ENCODE data around the gene UHMK1.

UHMK1 gene

DNA sequence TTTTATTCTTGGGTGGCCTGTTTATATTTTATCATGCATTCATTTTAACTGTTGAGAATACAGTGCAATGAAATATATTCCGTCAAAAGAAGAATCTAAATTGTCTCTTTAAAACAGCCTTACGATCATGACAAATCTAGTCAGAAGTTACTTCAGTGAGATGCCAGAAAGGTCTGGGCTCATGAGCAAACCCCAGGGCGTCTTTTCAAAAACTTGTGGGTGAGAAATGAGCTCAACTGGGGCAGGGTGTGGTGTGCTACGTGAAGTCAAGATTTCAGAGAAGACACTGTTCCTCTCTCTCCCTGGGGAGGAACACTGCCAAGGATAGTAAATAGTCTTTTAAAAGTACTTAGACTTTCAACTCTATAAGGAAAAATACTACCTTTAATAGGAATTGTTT lies 50.6 kb downstream of the UHMK1 start:
- H3K36me3 Mint-ChIP-seq (ENCODE audit: low read depth), result peaks cover 4% of the 10 kb centered on the region
- H3K9me3 Mint-ChIP-seq, result peaks cover 3% of the 10 kb centered on the region
- no peak overlapping the region for H3K4me3 Mint-ChIP-seq
- H3K27ac Mint-ChIP-seq, result no peak overlapping the region
- H3K4me1 Mint-ChIP-seq (ENCODE audit: low read depth), result no peaks in the 10 kb centered on the region
- H3K27me3 Mint-ChIP-seq, result no peaks in the 10 kb centered on the region

- Mint-ChIP-seq H3K4me3 (no peak overlapping the region), H3K27ac (no peak overlapping the region), H3K9me3 (no peaks in the 10 kb centered on the region), H3K27me3 (no peaks in the 10 kb centered on the region), H3K36me3 (ENCODE audit: low read depth) (peaks cover 4% of the 10 kb centered on the region), H3K4me1 (ENCODE audit: low read depth) (no peaks in the 10 kb centered on the region)
Measured at GRCh38 chr1:162549001-162549400, 51.4 kb downstream of the UHMK1 start.

DNA sequence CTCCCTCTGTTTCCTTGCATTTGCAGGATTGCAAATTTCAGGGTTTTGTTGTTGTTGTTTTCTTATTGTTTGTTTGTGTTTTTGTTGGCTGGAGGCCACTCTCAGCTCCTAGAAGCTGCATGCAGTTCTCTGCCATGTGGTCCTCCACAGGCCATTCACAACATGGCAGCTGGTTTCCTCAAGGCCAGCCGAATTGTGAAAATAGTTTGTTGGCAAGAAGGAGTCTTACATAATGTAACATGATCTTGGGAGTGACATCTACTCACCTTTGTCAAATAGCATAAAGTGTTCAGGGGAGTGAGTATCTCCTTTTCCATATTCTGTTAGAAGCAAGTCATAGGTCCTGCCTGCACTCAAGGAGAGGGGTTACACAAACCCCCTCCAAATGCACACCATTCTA lies 53.3 kb downstream of the UHMK1 start:
- Mint-ChIP-seq H3K4me1 (ENCODE audit: low read depth) (no peaks in the 10 kb centered on the region), H3K36me3 (ENCODE audit: low read depth) (no peaks in the 10 kb centered on the region)

DNA sequence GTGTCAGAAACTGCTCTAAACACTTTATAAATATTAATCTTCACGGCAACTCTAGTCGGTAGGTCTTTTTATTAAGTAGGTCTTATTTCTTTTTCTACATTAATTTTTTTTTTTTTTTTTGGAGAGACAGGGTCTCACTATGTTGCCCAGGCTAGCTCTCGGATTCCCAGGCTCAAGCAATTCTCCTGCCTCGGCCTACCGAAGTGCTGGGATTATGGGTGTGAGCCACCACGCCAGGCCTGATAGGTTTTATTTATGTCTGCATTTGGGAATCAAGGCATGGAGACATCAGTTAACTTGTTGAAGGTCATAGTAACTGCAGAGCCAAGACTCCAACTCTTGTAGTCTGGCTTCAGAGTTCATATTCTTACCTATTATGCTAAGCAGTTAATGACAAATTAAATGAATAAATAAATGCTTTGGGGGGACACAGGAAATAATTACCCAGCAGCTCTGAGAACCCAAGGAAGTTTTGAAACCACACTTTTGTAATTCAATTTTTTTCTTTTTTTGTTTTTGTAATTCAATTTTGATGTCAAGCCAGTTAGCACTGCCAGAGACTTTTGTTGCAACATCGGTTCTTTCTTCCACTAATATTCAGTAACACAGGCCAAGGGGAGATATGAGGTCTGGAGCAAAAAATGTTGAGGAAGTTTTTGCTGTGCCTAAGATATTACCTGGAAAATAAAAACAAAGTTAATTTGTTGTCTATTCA lies 54.5 kb downstream of the UHMK1 start:
- H3K27me3 Mint-ChIP-seq, result no peaks in the 10 kb centered on the region
- H3K9me3 Mint-ChIP-seq, result no peaks in the 10 kb centered on the region
- H3K27ac Mint-ChIP-seq, result no peak overlapping the region
- no peaks in the 10 kb centered on the region for H3K4me1 Mint-ChIP-seq (ENCODE audit: low read depth)
- no peak overlapping the region for H3K4me3 Mint-ChIP-seq
- H3K36me3 Mint-ChIP-seq (ENCODE audit: low read depth), result no peaks in the 10 kb centered on the region

More for the DNA sequence above, 53.3 kb downstream of the UHMK1 start:
- Mint-ChIP-seq H3K9me3 (no peaks in the 10 kb centered on the region), H3K4me3 (no peak overlapping the region), H3K27me3 (no peaks in the 10 kb centered on the region), H3K27ac (no peak overlapping the region)

- Mint-ChIP-seq H3K36me3 (ENCODE audit: low read depth) (no peaks in the 10 kb centered on the region), H3K4me1 (ENCODE audit: low read depth) (no peaks in the 10 kb centered on the region), H3K27me3 (no peaks in the 10 kb centered on the region), H3K9me3 (no peaks in the 10 kb centered on the region), H3K27ac (no peak overlapping the region), H3K4me3 (no peak overlapping the region)
Measured at GRCh38 chr1:162552684-162553252, 55.1 kb downstream of the UHMK1 start.

DNA sequence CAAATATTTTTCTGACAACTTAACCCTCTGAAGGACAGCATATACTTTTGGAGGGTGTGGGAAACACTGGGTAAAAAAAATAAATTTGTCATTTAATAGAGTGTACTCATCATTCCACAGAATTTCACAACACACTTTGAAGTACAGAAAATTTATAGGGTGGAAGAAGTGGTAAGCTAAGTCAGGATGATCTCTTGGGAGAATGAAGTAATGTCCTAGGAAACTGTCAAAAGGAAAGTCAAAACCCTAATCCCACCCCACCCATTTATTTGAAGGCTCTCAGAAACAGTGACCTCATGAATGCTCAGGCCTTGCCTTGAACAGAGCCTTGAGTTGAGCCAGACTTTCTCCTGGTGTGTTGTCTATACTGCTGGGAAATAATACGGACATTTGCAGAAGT lies 56.6 kb downstream of the UHMK1 start:
- Mint-ChIP-seq H3K4me3 (no peak overlapping the region), H3K9me3 (no peaks in the 10 kb centered on the region), H3K4me1 (ENCODE audit: low read depth) (no peaks in the 10 kb centered on the region), H3K36me3 (ENCODE audit: low read depth) (no peaks in the 10 kb centered on the region), H3K27ac (no peak overlapping the region), H3K27me3 (no peaks in the 10 kb centered on the region)

GRCh38 chr1:162557536-162557935 lies 59.9 kb downstream of the UHMK1 start:
- H3K27ac Mint-ChIP-seq, result no peak overlapping the region
- H3K36me3 Mint-ChIP-seq (ENCODE audit: low read depth), result no peaks in the 10 kb centered on the region
- peaks cover 17% of the 10 kb centered on the region for H3K4me1 Mint-ChIP-seq (ENCODE audit: low read depth)
- no peaks in the 10 kb centered on the region for H3K27me3 Mint-ChIP-seq
- H3K4me3 Mint-ChIP-seq, result no peak overlapping the region
- H3K9me3 Mint-ChIP-seq, result no peaks in the 10 kb centered on the region

DNA sequence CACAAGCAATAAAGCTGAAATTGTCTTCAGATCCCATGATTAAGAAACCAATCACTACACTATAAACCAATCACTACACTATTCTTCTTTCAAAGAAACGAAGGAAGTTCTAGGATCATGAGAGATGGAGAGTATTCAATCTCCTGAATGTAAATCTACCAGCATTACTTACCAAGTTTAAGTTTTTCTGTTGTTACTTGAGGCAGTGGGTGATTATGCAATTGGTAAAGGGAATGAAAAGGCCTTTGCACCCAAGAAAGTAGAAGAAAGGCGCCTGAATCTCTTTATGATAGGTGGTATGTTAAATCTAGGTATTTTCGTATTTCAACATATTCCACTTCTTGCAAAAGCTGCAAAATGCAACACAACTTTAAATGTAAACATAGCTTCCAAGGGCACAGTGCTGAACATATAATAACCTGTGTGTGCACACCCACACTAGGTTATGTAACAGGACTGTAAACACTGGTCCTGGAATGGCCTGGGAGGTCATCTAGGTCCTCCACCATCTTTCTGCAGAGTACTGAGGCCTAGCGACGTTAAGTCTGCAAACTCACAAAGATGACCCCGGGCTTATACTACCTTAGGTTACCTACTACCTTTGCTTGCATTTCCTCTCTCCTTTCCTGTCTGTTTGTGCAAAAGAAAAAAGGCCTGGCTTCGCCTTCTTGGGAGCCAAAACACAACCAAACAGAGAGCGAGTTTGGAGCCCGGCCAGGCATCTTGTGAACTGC lies 62.9 kb downstream of the UHMK1 start:
- Mint-ChIP-seq H3K4me3 (peak overlapping the region; percentile 92), H3K36me3 (ENCODE audit: low read depth) (no peaks in the 10 kb centered on the region), H3K27ac (peak overlapping the region; percentile 94), H3K4me1 (ENCODE audit: low read depth) (peaks cover 47% of the 10 kb centered on the region), H3K27me3 (no peaks in the 10 kb centered on the region), H3K9me3 (no peaks in the 10 kb centered on the region)

GRCh38 chr1:162561037-162561615 lies 63.5 kb downstream of the UHMK1 start:
- Mint-ChIP-seq H3K4me3 (peak overlapping the region; percentile 94), H3K36me3 (ENCODE audit: low read depth) (peaks cover 3% of the 10 kb centered on the region), H3K27ac (peak overlapping the region; percentile 94), H3K27me3 (no peaks in the 10 kb centered on the region), H3K4me1 (ENCODE audit: low read depth) (peaks cover 53% of the 10 kb centered on the region), H3K9me3 (no peaks in the 10 kb centered on the region)

- H3K9me3 Mint-ChIP-seq, result no peaks in the 10 kb centered on the region
- H3K27me3 Mint-ChIP-seq, result no peaks in the 10 kb centered on the region
- peaks cover 55% of the 10 kb centered on the region for H3K4me1 Mint-ChIP-seq (ENCODE audit: low read depth)
- peaks cover 9% of the 10 kb centered on the region for H3K36me3 Mint-ChIP-seq (ENCODE audit: low read depth)
- H3K4me3 Mint-ChIP-seq, result peak within 1 kb of the TSS; percentile 94
- H3K27ac Mint-ChIP-seq, result peak within 1 kb of the TSS; percentile 94
Measured at GRCh38 chr1:162561616-162562469, 64.2 kb downstream of the UHMK1 start, which contains the start of gene UAP1. Gene UAP1, plus strand, starts transcription at chr1:162561722. Its CDS starts 4,347 bp downstream, at chr1:162566069.

DNA sequence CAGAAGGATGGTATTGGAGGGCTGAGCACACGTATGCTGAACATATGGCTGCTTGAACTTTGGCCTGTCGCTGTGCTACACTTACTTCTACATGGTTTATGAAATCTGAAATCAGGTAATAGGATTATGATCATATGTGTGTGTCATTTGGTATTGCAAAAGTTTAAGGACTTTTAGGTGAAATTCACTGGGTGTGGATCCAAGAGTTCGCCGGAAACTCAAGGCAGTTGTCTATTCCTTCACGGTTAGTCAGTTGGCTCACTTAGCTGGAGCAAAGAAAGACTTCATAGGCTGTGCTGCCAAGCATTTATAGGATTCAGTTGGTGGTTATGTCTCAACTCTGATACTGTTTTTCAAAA lies 64.8 kb downstream of the UHMK1 start:
- Mint-ChIP-seq H3K27me3 (no peaks in the 10 kb centered on the region), H3K9me3 (no peaks in the 10 kb centered on the region), H3K27ac (peak overlapping the region; percentile 90), H3K4me3 (peak overlapping the region; percentile 94), H3K4me1 (ENCODE audit: low read depth) (peaks cover 55% of the 10 kb centered on the region), H3K36me3 (ENCODE audit: low read depth) (peaks cover 15% of the 10 kb centered on the region)

DNA sequence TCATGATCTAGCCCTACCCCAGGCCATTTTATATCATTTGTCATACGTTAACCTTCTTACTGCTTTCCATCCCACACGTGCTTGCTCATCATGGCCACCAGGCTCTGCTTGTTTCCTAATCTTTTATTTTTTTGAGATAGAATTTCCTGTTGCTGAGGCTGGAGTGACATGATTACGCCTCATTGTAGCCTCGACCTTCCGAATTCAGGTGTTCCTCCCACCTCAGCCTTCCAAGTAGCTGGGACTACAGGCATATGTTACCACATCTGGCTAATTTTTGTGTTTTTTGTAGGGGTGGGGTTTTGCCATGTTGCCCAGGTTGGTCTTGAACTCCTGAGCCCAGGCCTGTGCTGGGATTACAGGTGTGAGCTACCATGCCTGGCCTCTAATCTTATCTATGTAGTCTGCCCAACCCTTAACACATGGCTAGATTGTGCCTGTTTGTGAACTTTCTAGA lies 67.2 kb downstream of the UHMK1 start:
- Mint-ChIP-seq H3K36me3 (ENCODE audit: low read depth) (peaks cover 32% of the 10 kb centered on the region), H3K27ac (no peak overlapping the region), H3K9me3 (no peaks in the 10 kb centered on the region), H3K4me3 (peak overlapping the region; percentile 52), H3K27me3 (no peaks in the 10 kb centered on the region), H3K4me1 (ENCODE audit: low read depth) (peaks cover 55% of the 10 kb centered on the region)

- no peak overlapping the region for H3K4me3 Mint-ChIP-seq
- H3K27ac Mint-ChIP-seq, result no peak overlapping the region
- H3K27me3 Mint-ChIP-seq, result no peaks in the 10 kb centered on the region
- no peaks in the 10 kb centered on the region for H3K9me3 Mint-ChIP-seq
- H3K36me3 Mint-ChIP-seq (ENCODE audit: low read depth), result peaks cover 36% of the 10 kb centered on the region
- H3K4me1 Mint-ChIP-seq (ENCODE audit: low read depth), result peaks cover 50% of the 10 kb centered on the region
Measured at GRCh38 chr1:162565460-162565859, 67.8 kb downstream of the UHMK1 start.

DNA sequence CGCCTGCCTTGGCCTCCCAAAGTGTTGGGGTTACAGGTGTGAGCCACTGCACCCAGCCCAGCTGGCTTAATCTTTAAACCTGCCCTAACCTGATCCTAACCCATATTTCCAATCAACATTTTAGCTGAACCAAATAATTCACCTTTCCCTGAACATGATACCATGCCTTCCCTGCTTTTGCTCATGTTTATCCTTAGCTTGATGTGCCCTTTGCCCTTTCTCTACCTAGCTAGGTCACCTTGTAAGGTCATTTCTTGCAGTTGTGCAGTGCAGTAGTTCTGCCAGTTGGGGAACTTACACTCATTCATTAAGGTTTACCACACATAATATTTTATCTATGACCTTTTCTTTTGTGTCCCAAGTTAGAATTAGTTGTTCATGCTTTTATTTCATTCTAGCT lies 69.3 kb downstream of the UHMK1 start:
- peaks cover 43% of the 10 kb centered on the region for H3K4me1 Mint-ChIP-seq (ENCODE audit: low read depth)
- H3K4me3 Mint-ChIP-seq, result no peak overlapping the region
- H3K9me3 Mint-ChIP-seq, result no peaks in the 10 kb centered on the region
- H3K27ac Mint-ChIP-seq, result no peak overlapping the region
- H3K27me3 Mint-ChIP-seq, result no peaks in the 10 kb centered on the region
- peaks cover 38% of the 10 kb centered on the region for H3K36me3 Mint-ChIP-seq (ENCODE audit: low read depth)

Measured in stimulated activated naive CD8-positive, alpha-beta T cell treated with anti-CD3 and anti-CD28 coated beads, Interleukin-15, Interleukin-2, amounts not matched to agents 100 ng/mL and 50 ng/mL, for 24 hours (primary cell).